H9 (cell line): ENCODE data around the gene CDH13. TPM values are rescaled to one million over a fixed set of nuclear protein-coding genes. Genes with fewer than 3 reads are reported as not detected.

ENCODE experiments used
- DNase-seq: peaks from one replicate; pipeline ENCODE4 v3.0.0-alpha.2; 2017
- H2AFZ ChIP-seq: one replicate; pipeline ENCODE4 v1.6.1; 2013; ENCODE audit warnings: mild to moderate bottlenecking, low read length, control low read depth, moderate library complexity
- H2AK5ac ChIP-seq: 2 replicates; pipeline ENCODE4 v1.6.1; 2013; ENCODE audit warnings: low read length, control low read depth, mixed read lengths; ENCODE audit not compliant: insufficient read length
- H2BK120ac ChIP-seq: one replicate; pipeline ENCODE4 v1.6.1; 2013; ENCODE audit warnings: low read depth, mild to moderate bottlenecking, low read length, control low read depth, inconsistent platforms; ENCODE audit not compliant: poor library complexity, severe bottlenecking
- H2BK12ac ChIP-seq: 2 replicates; pipeline ENCODE4 v1.6.1; 2013; ENCODE audit warnings: low read length, control low read depth, mixed read lengths, low read depth; ENCODE audit not compliant: insufficient read length
- H2BK15ac ChIP-seq: 2 replicates; pipeline ENCODE4 v1.6.1; 2013; ENCODE audit warnings: low read depth, low read length, control low read depth
- H2BK20ac ChIP-seq: one replicate; pipeline ENCODE4 v1.6.1; 2013; ENCODE audit warnings: low read depth, mild to moderate bottlenecking, low read length, control low read depth, inconsistent platforms; ENCODE audit not compliant: poor library complexity, severe bottlenecking
- H2BK5ac ChIP-seq: 2 replicates; pipeline ENCODE4 v1.6.1; 2013; ENCODE audit warnings: low read length, control low read depth, mixed read lengths; ENCODE audit not compliant: insufficient read length
- H3K14ac ChIP-seq: 2 replicates; pipeline ENCODE4 v1.6.1; 2013; ENCODE audit warnings: low read length, control low read depth; ENCODE audit not compliant: insufficient read depth
- H3K18ac ChIP-seq: 2 replicates; pipeline ENCODE4 v1.6.1; 2013; ENCODE audit warnings: low read depth, mild to moderate bottlenecking, mixed read lengths, low read length, control low read depth; ENCODE audit not compliant: insufficient read length
- H3K23ac ChIP-seq: 2 replicates; pipeline ENCODE4 v1.6.1; 2013; ENCODE audit warnings: low read length, control low read depth, mixed read lengths, low read depth; ENCODE audit not compliant: insufficient read length
- H3K23me2 ChIP-seq: 2 replicates; pipeline ENCODE4 v1.6.1; 2013; ENCODE audit warnings: low read depth, mild to moderate bottlenecking, mixed read lengths, low read length, control low read depth; ENCODE audit not compliant: insufficient read length, poor library complexity, severe bottlenecking
- H3K27ac ChIP-seq: 2 replicates; pipeline ENCODE4 v1.5.1; 2013; ENCODE audit warnings: low read length, control low read depth, mixed read lengths, low read depth; ENCODE audit not compliant: insufficient read length
- H3K27me3 ChIP-seq: 2 replicates; pipeline ENCODE4 v1.6.1; 2013; ENCODE audit warnings: low read length, control low read depth, inconsistent platforms; ENCODE audit not compliant: insufficient read depth
- H3K4ac ChIP-seq: 2 replicates; pipeline ENCODE4 v1.6.1; 2013; ENCODE audit warnings: low read depth, mild to moderate bottlenecking, control low read depth, inconsistent platforms, low read length, moderate library complexity
- H3K4me1 ChIP-seq: 2 replicates; pipeline ENCODE4 v1.6.1; 2013; ENCODE audit warnings: low read length, control low read depth, inconsistent platforms; ENCODE audit not compliant: insufficient read depth
- H3K4me2 ChIP-seq: 2 replicates; pipeline ENCODE4 v1.6.1; 2013; ENCODE audit warnings: low read length, control low read depth, mixed read lengths; ENCODE audit not compliant: insufficient read length, insufficient read depth
- H3K56ac ChIP-seq: 2 replicates; pipeline ENCODE4 v1.6.1; 2013; ENCODE audit warnings: low read depth, mild to moderate bottlenecking, mixed read lengths, low read length, control low read depth; ENCODE audit not compliant: insufficient read length
- H3K79me1 ChIP-seq: 2 replicates; pipeline ENCODE4 v1.6.1; 2013; ENCODE audit warnings: low read depth, mild to moderate bottlenecking, moderate library complexity, low read length, control low read depth, inconsistent platforms; ENCODE audit not compliant: insufficient read depth, poor library complexity, severe bottlenecking
- H3K79me2 ChIP-seq: 2 replicates; pipeline ENCODE4 v1.6.1; 2013; ENCODE audit warnings: low read length, control low read depth, inconsistent platforms; ENCODE audit not compliant: insufficient read depth
- H3K9ac ChIP-seq: 2 replicates; pipeline ENCODE4 v1.6.1; 2013; ENCODE audit warnings: low read length, control low read depth, mixed read lengths; ENCODE audit not compliant: insufficient read length; ENCODE audit errors: extremely low read depth
- H3K9me3 ChIP-seq: one replicate; pipeline ENCODE4 v1.6.1; 2013; ENCODE audit warnings: low read depth, low read length, inconsistent platforms; ENCODE audit not compliant: control insufficient read depth
- H3T11ph ChIP-seq: one replicate; pipeline ENCODE4 v1.6.1; 2013; ENCODE audit warnings: mild to moderate bottlenecking, low read length, control low read depth, inconsistent platforms
- H4K20me1 ChIP-seq: one replicate; pipeline ENCODE4 v1.6.1; 2013; ENCODE audit not compliant: control insufficient read depth, insufficient read length, insufficient read depth
- H4K5ac ChIP-seq: 2 replicates; pipeline ENCODE4 v1.6.1; 2013; ENCODE audit warnings: low read depth, mild to moderate bottlenecking, mixed read lengths, low read length, control low read depth; ENCODE audit not compliant: insufficient read length
- H4K8ac ChIP-seq: replicated peaks from 2 replicates; pipeline ENCODE4 v1.6.1; 2013; ENCODE audit warnings: low read length, control low read depth, mixed read lengths, low read depth; ENCODE audit not compliant: insufficient read length
- H4K91ac ChIP-seq: 2 replicates; pipeline ENCODE4 v1.6.1; 2013; ENCODE audit warnings: low read depth, mild to moderate bottlenecking, moderate library complexity, mixed read lengths, low read length, control low read depth; ENCODE audit not compliant: insufficient read length
- H3K27ac Mint-ChIP-seq, 3 experiments: 2 replicates in 2 of 3; 3 replicates in 1 of 3; pipeline ENCODE4 v1.8.0; 2020 to 2021; ENCODE audit warnings: mixed read lengths in 3 of 3, mild to moderate bottlenecking in 1 of 3, moderate library complexity in 1 of 3
- H3K27me3 Mint-ChIP-seq: 2 replicates; pipeline ENCODE4 v1.8.0; 2021; ENCODE audit warnings: low read depth, mild to moderate bottlenecking, moderate library complexity, mixed read lengths
- H3K36me3 Mint-ChIP-seq, 3 experiments: 2 replicates in 2 of 3; 3 replicates in 1 of 3; pipeline ENCODE4 v1.8.0; 2020 to 2021; ENCODE audit warnings: low read depth in 3 of 3, mixed read lengths in 3 of 3; ENCODE audit not compliant: insufficient read depth in 1 of 3
- H3K4me1 Mint-ChIP-seq, 2 experiments: 2 replicates each; pipeline ENCODE4 v1.8.0; 2020; ENCODE audit warnings: mixed read lengths in 2 of 2
- H3K4me3 Mint-ChIP-seq, 2 experiments: 2 replicates in 1 of 2; 3 replicates in 1 of 2; pipeline ENCODE4 v1.8.0; 2020 to 2021; ENCODE audit warnings: mild to moderate bottlenecking in 2 of 2, mixed read lengths in 2 of 2, moderate library complexity in 1 of 2
- H3K9me3 Mint-ChIP-seq, 2 experiments: 2 replicates in 1 of 2; 3 replicates in 1 of 2; pipeline ENCODE4 v1.8.0; 2020; ENCODE audit warnings: mild to moderate bottlenecking in 2 of 2, mixed read lengths in 2 of 2, moderate library complexity in 1 of 2
- CTCF ChIP-seq: fragments of 200-600 bp; sonication (generic); conservative IDR thresholded peaks from 3 replicates; pipeline ENCODE4 v1.8.0; 2021; ENCODE audit warnings: antibody characterized with exemption, mild to moderate bottlenecking
- WGBS: extraction: QIAGEN DNeasy Blood & Tissue Kit; methylation state at CpG from one replicate; pipeline ENCODE4 v1.1.7; 2013; ENCODE audit warnings: missing lambda C conversion rate, low lambda C conversion rate, mixed read lengths; ENCODE audit not compliant: insufficient read length; ENCODE audit errors: extremely low coverage; 5-methylcytosine and 5-hydroxymethylcytosine counted together
- total RNA-seq: library from RNA; stranded (reverse); gene quantifications from 2 replicates; pipeline ENCODE4 v1.2.1, GENCODE V29; 2021

CDH13 gene
- total RNA-seq, 1 experiment from 2014 or later, result 1.5 TPM

GRCh38 chr16:83674931-83675535, 1048.3 kb downstream of the CDH13 start:
- H3K79me2 ChIP-seq, result no peaks in the 10 kb centered on the region
- H3K9me3 ChIP-seq, result peaks cover 12% of the 10 kb centered on the region
- no peaks in the 10 kb centered on the region for H3K79me1 ChIP-seq
- peaks cover 4% of the 10 kb centered on the region for H3K27me3 Mint-ChIP-seq
- no peak overlapping the region for H2AFZ ChIP-seq
- H3K4me3 Mint-ChIP-seq, result no peak overlapping the region; a peak in 1 of 5 replicates
- WGBS, result no CpG with 5 or more reads among the region's 5 CpGs
- no peak overlapping the region for H2BK15ac ChIP-seq
- H3K23me2 ChIP-seq, result no peaks in the 10 kb centered on the region
- peaks cover 16 to 19% of the 10 kb centered on the region in 2 experiments for H3K9me3 Mint-ChIP-seq
- H2AK5ac ChIP-seq, result no peak overlapping the region
- H3K27me3 ChIP-seq, result no peaks in the 10 kb centered on the region
- H3K27ac ChIP-seq, result no peak overlapping the region
- H3K14ac ChIP-seq, result peak overlapping the region; percentile 34; the same call in 1 of the 2 replicates
- no peak overlapping the region for H4K5ac ChIP-seq
- H3K27ac Mint-ChIP-seq, result no peak overlapping the region
- H3K56ac ChIP-seq, result no peak overlapping the region
- DNase-seq, result no peak
- H3K4ac ChIP-seq, result no peak overlapping the region
- no peak overlapping the region for H3K4me2 ChIP-seq
- H4K20me1 ChIP-seq, result no peaks in the 10 kb centered on the region
- H2BK20ac ChIP-seq, result no peak overlapping the region
- H4K8ac ChIP-seq, result no peak overlapping the region
- H2BK12ac ChIP-seq, result no peak overlapping the region
- H2BK120ac ChIP-seq, result no peak overlapping the region
- H3K9ac ChIP-seq, result no peak overlapping the region
- H2BK5ac ChIP-seq, result no peak overlapping the region
- TF ChIP-seq CTCF, result no peak
- H4K91ac ChIP-seq, result no peak overlapping the region
- H3T11ph ChIP-seq, result no peak overlapping the region
- no peak overlapping the region for H3K23ac ChIP-seq
- no peaks in the 10 kb centered on the region for H3K4me1 ChIP-seq
- H3K4me1 Mint-ChIP-seq, result peaks cover 9% of the 10 kb centered on the region in 2 experiments
- H3K36me3 Mint-ChIP-seq, result peaks cover 8 to 14% (median 11%) of the 10 kb centered on the region in 3 experiments
- peak overlapping the region; percentile 28 for H3K18ac ChIP-seq
